ENCODE measurements around the gene NT5DC3.

GRCh38 chr12:103868215-103868614 lies 27.2 kb upstream of the NT5DC3 start:
- TF ChIP-seq, protein P1, sequence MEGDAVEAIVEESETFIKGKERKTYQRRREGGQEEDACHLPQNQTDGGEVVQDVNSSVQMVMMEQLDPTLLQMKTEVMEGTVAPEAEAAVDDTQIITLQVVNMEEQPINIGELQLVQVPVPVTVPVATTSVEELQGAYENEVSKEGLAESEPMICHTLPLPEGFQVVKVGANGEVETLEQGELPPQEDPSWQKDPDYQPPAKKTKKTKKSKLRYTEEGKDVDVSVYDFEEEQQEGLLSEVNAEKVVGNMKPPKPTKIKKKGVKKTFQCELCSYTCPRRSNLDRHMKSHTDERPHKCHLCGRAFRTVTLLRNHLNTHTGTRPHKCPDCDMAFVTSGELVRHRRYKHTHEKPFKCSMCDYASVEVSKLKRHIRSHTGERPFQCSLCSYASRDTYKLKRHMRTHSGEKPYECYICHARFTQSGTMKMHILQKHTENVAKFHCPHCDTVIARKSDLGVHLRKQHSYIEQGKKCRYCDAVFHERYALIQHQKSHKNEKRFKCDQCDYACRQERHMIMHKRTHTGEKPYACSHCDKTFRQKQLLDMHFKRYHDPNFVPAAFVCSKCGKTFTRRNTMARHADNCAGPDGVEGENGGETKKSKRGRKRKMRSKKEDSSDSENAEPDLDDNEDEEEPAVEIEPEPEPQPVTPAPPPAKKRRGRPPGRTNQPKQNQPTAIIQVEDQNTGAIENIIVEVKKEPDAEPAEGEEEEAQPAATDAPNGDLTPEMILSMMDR (IDR thresholded peaks at IDR 0.05), result no peak
- TF ChIP-seq POLR2AphosphoS5 (IDR thresholded peaks at IDR 0.05), result no peak
- TF ChIP-seq POLR2A (IDR thresholded peaks at IDR 0.05), result no peak
